Measurements from ENCODE around the gene UBXN4. TPM values are rescaled to one million over a fixed set of nuclear protein-coding genes. Genes with fewer than 3 reads are reported as not detected.

The UBXN4 gene
- total RNA-seq, 5 donors from 2014 or later (not counting 1 experiment from before 2014, with no cell fraction given) = 96.6 to 140 (median 121) TPM

- peaks cover 0 to 14% (median 12%) of the 10 kb centered on the region in 3 donors for H3K4me1 Mint-ChIP-seq
- no peaks in the 10 kb centered on the region for H3K36me3 ChIP-seq (ENCODE audit: control insufficient read depth in 2 of 2, extremely low read depth in 1 of 2, insufficient read depth in 1 of 2, low read length in 1 of 2)
- H3K27ac ChIP-seq (ENCODE audit: low read length) = no peak overlapping the region
- DNase-seq (no peak), ATAC-seq (replicated peaks in 1 of 4) (peak in 2 of 4 experiments; percentile 35 to 65)
- WGBS (ENCODE audit: insufficient coverage) = no CpG with 5 or more reads among the region's 2 CpGs
- peaks cover 6 to 11% of the 10 kb centered on the region in 2 experiments for H3K4me1 ChIP-seq (ENCODE audit: control insufficient read depth in 1 of 2, extremely low read depth in 1 of 2, insufficient read depth in 2 of 2, low read length in 2 of 2)
- ChIA-PET CTCF (no interaction called here), POLR2A (no interaction called here)
- H3K4me3 Mint-ChIP-seq = peak overlapping the region in 1 of 3 donors; percentile 33
- no peaks in the 10 kb centered on the region for H3K9me3 ChIP-seq
- peak overlapping the region in 1 of 2 donors; percentile 35 for H3K27ac Mint-ChIP-seq
- no peak overlapping the region for H3K4me3 ChIP-seq (ENCODE audit: control insufficient read depth in 1 of 2, extremely low read depth in 1 of 2, low read length in 1 of 2)
- no peaks in the 10 kb centered on the region for H3K27me3 ChIP-seq (replicated peaks in 1 of 2; ENCODE audit: control insufficient read depth in 2 of 2, extremely low read depth in 1 of 2, insufficient read depth in 2 of 2, low read length in 1 of 2)
- H3K36me3 Mint-ChIP-seq = no peaks in the 10 kb centered on the region
- no peaks in the 10 kb centered on the region for H3K27me3 Mint-ChIP-seq
- no peaks in the 10 kb centered on the region for H3K9me3 Mint-ChIP-seq
Measured at GRCh38 chr2:135733045-135733444, 8.6 kb upstream of the UBXN4 start.

- Histone ChIP-seq H3K36me3 (ENCODE audit: control insufficient read depth in 2 of 2, extremely low read depth in 1 of 2, insufficient read depth in 1 of 2, low read length in 1 of 2) (no peaks in the 10 kb centered on the region), H3K9me3 (no peaks in the 10 kb centered on the region), H3K27ac (ENCODE audit: low read length) (no peak overlapping the region), H3K4me1 (ENCODE audit: control insufficient read depth in 1 of 2, extremely low read depth in 1 of 2, insufficient read depth in 2 of 2, low read length in 2 of 2) (peaks cover 10 to 11% of the 10 kb centered on the region in 2 experiments), H3K27me3 (replicated peaks in 1 of 2; ENCODE audit: control insufficient read depth in 2 of 2, extremely low read depth in 1 of 2, insufficient read depth in 2 of 2, low read length in 1 of 2) (no peaks in the 10 kb centered on the region), H3K4me3 (ENCODE audit: control insufficient read depth in 1 of 2, extremely low read depth in 1 of 2, low read length in 1 of 2) (no peak overlapping the region)
- CTCF ChIA-PET = interaction anchor here in 1 of 2 donors (0.5 to 0.6 kb wide), 2 partner anchors 28 to 271 kb away, joined by 3 to 5 read pairs; no protein-coding TSS in a partner anchor
- H3K4me1 Mint-ChIP-seq = peaks cover 2 to 15% (median 14%) of the 10 kb centered on the region in 3 donors
- ATAC-seq (replicated peaks in 1 of 4) (no peak), DNase-seq (no peak)
- POLR2A ChIA-PET = no interaction called here
- no peak overlapping the region for H3K4me3 Mint-ChIP-seq
- no peak overlapping the region for H3K27ac Mint-ChIP-seq
- H3K9me3 Mint-ChIP-seq = peaks cover 0 to 4% (median 3%) of the 10 kb centered on the region in 3 donors
- WGBS (ENCODE audit: insufficient coverage) = 100% methylated on average over 4 of the region's 5 CpGs
- H3K36me3 Mint-ChIP-seq = no peaks in the 10 kb centered on the region
- no peaks in the 10 kb centered on the region for H3K27me3 Mint-ChIP-seq
Measured at GRCh38 chr2:135736546-135736945, 5.1 kb upstream of the UBXN4 start.

GRCh38 chr2:135740206-135740605, 1.4 kb upstream of the UBXN4 start:
- Histone ChIP-seq H3K9me3 (no peaks in the 10 kb centered on the region), H3K4me3 (ENCODE audit: control insufficient read depth in 1 of 2, extremely low read depth in 1 of 2, low read length in 1 of 2) (no peak overlapping the region), H3K36me3 (ENCODE audit: control insufficient read depth in 2 of 2, extremely low read depth in 1 of 2, insufficient read depth in 1 of 2, low read length in 1 of 2) (no peaks in the 10 kb centered on the region), H3K27me3 (replicated peaks in 1 of 2; ENCODE audit: control insufficient read depth in 2 of 2, extremely low read depth in 1 of 2, insufficient read depth in 2 of 2, low read length in 1 of 2) (no peaks in the 10 kb centered on the region), H3K4me1 (ENCODE audit: control insufficient read depth in 1 of 2, extremely low read depth in 1 of 2, insufficient read depth in 2 of 2, low read length in 2 of 2) (peaks cover 9 to 13% of the 10 kb centered on the region in 2 experiments), H3K27ac (ENCODE audit: low read length) (no peak overlapping the region)
- CTCF ChIA-PET = interaction anchor here (0.6 to 1.5 kb wide), 7 partner anchors 12 to 739 kb away, joined by 3 to 7 read pairs (median 3); partner anchors contain the start of genes R3HDM1 (in 1 of the 2) and ZRANB3 (in 1 of the 2)
- Mint-ChIP-seq H3K4me3 (no peak overlapping the region), H3K9me3 (peaks cover 0 to 4% (median 3%) of the 10 kb centered on the region in 3 donors), H3K4me1 (peaks cover 25 to 30% (median 26%) of the 10 kb centered on the region in 3 donors), H3K27me3 (no peaks in the 10 kb centered on the region), H3K36me3 (peaks cover 6% of the 10 kb centered on the region), H3K27ac (no peak overlapping the region)
- DNase-seq (no peak), ATAC-seq (replicated peaks in 1 of 4) (no peak)
- 100% methylated on average over 3 of the region's 3 CpGs for WGBS (ENCODE audit: insufficient coverage)
- POLR2A ChIA-PET = interaction anchor here in 1 of 2 donors (0.6 to 1.0 kb wide), 3 partner anchors 11 to 1060 kb away, joined by 3 to 5 read pairs (median 3); no protein-coding TSS in a partner anchor

- Mint-ChIP-seq H3K36me3 (peaks cover 11% of the 10 kb centered on the region), H3K9me3 (peaks cover 0 to 4% (median 3%) of the 10 kb centered on the region in 3 donors), H3K27ac (peak overlapping the region in 1 of 2 donors; percentile 98), H3K4me3 (peak overlapping the region in 1 of 3 donors; percentile 91), H3K27me3 (no peaks in the 10 kb centered on the region), H3K4me1 (peaks cover 31 to 37% (median 31%) of the 10 kb centered on the region in 3 donors)
- no peaks in the 10 kb centered on the region for H3K9me3 ChIP-seq
- no peak for DNase-seq
- ATAC-seq (replicated peaks in 1 of 4) = no peak
- H3K36me3 ChIP-seq (ENCODE audit: control insufficient read depth in 2 of 2, extremely low read depth in 1 of 2, insufficient read depth in 1 of 2, low read length in 1 of 2) = peaks cover 0 to 1% of the 10 kb centered on the region in 2 donors
- WGBS (ENCODE audit: insufficient coverage) = 90% methylated on average over 7 of the region's 11 CpGs
- POLR2A ChIA-PET = interaction anchor here (0.5 to 1.4 kb wide), 10 partner anchors 12 to 1484 kb away, joined by 3 to 9 read pairs (median 4); partner anchors contain the start of genes MCM6 (in 1 of the 2), R3HDM1 (in 1 of the 2) and ZRANB3 (in 1 of the 2)
- no peak overlapping the region for H3K4me3 ChIP-seq (ENCODE audit: control insufficient read depth in 1 of 2, extremely low read depth in 1 of 2, low read length in 1 of 2)
- H3K27ac ChIP-seq (ENCODE audit: low read length) = peak overlapping the region; percentile 99
- no peaks in the 10 kb centered on the region for H3K27me3 ChIP-seq (replicated peaks in 1 of 2; ENCODE audit: control insufficient read depth in 2 of 2, extremely low read depth in 1 of 2, insufficient read depth in 2 of 2, low read length in 1 of 2)
- peaks cover 11 to 16% of the 10 kb centered on the region in 2 experiments for H3K4me1 ChIP-seq (ENCODE audit: control insufficient read depth in 1 of 2, extremely low read depth in 1 of 2, insufficient read depth in 2 of 2, low read length in 2 of 2)
- CTCF ChIA-PET = interaction anchor here (0.6 to 1.5 kb wide), 7 partner anchors 12 to 669 kb away, joined by 3 to 7 read pairs (median 3); partner anchors contain the start of genes DARS1 (in 1 of the 2), R3HDM1 (in 1 of the 2) and ZRANB3 (in 1 of the 2)
Measured at GRCh38 chr2:135741043-135741394, 636 bp upstream of the UBXN4 start.

- no peaks in the 10 kb centered on the region for H3K27me3 Mint-ChIP-seq
- H3K9me3 Mint-ChIP-seq = peaks cover 0 to 4% (median 3%) of the 10 kb centered on the region in 3 donors
- CTCF ChIA-PET = interaction anchor here (0.5 to 1.7 kb wide), 4 partner anchors 55 to 703 kb away, joined by 3 to 5 read pairs (median 4); partner anchors contain the start of genes R3HDM1 (in 1 of the 2) and ZRANB3 (in 1 of the 2)
- peak overlapping the region; percentile 94 to 98 for H3K27ac Mint-ChIP-seq
- ATAC-seq (replicated peaks in 1 of 4) = peak; percentile 2 to 33 (median 14)
- DNase-seq = peak in 20 of 35 experiments; percentile 1 to 71 (median 18)
- H3K4me3 Mint-ChIP-seq = peak overlapping the region; percentile 91 to 97 (median 97)
- under 1% methylated on average over 21 of the region's 34 CpGs for WGBS (ENCODE audit: insufficient coverage)
- H3K27me3 ChIP-seq (replicated peaks in 1 of 2; ENCODE audit: control insufficient read depth in 2 of 2, extremely low read depth in 1 of 2, insufficient read depth in 2 of 2, low read length in 1 of 2) = no peaks in the 10 kb centered on the region
- peaks cover 41 to 47% (median 42%) of the 10 kb centered on the region in 3 donors for H3K4me1 Mint-ChIP-seq
- H3K27ac ChIP-seq (ENCODE audit: low read length) = peak overlapping the region; percentile 99
- H3K36me3 ChIP-seq (ENCODE audit: control insufficient read depth in 2 of 2, extremely low read depth in 1 of 2, insufficient read depth in 1 of 2, low read length in 1 of 2) = peaks cover 0 to 2% of the 10 kb centered on the region in 2 donors
- peak overlapping the region; percentile 86 to 99 for H3K4me3 ChIP-seq (ENCODE audit: control insufficient read depth in 1 of 2, extremely low read depth in 1 of 2, low read length in 1 of 2)
- POLR2A ChIA-PET = interaction anchor here in 1 of 2 donors (0.6 to 2.0 kb wide), 8 partner anchors 10 to 1158 kb away, joined by 3 to 11 read pairs (median 4); partner anchors contain the start of genes R3HDM1 and ZRANB3
- H3K9me3 ChIP-seq = no peaks in the 10 kb centered on the region
- H3K36me3 Mint-ChIP-seq = peaks cover 20% of the 10 kb centered on the region
- peaks cover 12 to 16% of the 10 kb centered on the region in 2 experiments for H3K4me1 ChIP-seq (ENCODE audit: control insufficient read depth in 1 of 2, extremely low read depth in 1 of 2, insufficient read depth in 2 of 2, low read length in 2 of 2)
Measured at GRCh38 chr2:135742325-135742757, 686 bp downstream of the UBXN4 start.

GRCh38 chr2:135743860-135744259, 2.2 kb downstream of the UBXN4 start:
- H3K27me3 Mint-ChIP-seq = no peaks in the 10 kb centered on the region
- no CpG with 5 or more reads among the region's 1 CpG for WGBS (ENCODE audit: insufficient coverage)
- POLR2A ChIA-PET = interaction anchor here (0.6 to 2.0 kb wide), 4 partner anchors 12 to 213 kb away, joined by 3 to 11 read pairs (median 4); partner anchors contain the start of genes R3HDM1 (in 1 of the 2) and ZRANB3 (in 1 of the 2)
- peak overlapping the region; percentile 43 to 55 (median 47) for H3K4me3 Mint-ChIP-seq
- Histone ChIP-seq H3K4me1 (ENCODE audit: control insufficient read depth in 1 of 2, extremely low read depth in 1 of 2, insufficient read depth in 2 of 2, low read length in 2 of 2) (peaks cover 12 to 16% of the 10 kb centered on the region in 2 experiments), H3K4me3 (ENCODE audit: control insufficient read depth in 1 of 2, extremely low read depth in 1 of 2, low read length in 1 of 2) (no peak overlapping the region), H3K9me3 (no peaks in the 10 kb centered on the region), H3K27ac (ENCODE audit: low read length) (no peak overlapping the region), H3K36me3 (ENCODE audit: control insufficient read depth in 2 of 2, extremely low read depth in 1 of 2, insufficient read depth in 1 of 2, low read length in 1 of 2) (peaks cover 0 to 6% of the 10 kb centered on the region in 2 donors), H3K27me3 (replicated peaks in 1 of 2; ENCODE audit: control insufficient read depth in 2 of 2, extremely low read depth in 1 of 2, insufficient read depth in 2 of 2, low read length in 1 of 2) (no peaks in the 10 kb centered on the region)
- ATAC-seq (replicated peaks in 1 of 4) = no peak
- H3K9me3 Mint-ChIP-seq = peaks cover 0 to 4% (median 3%) of the 10 kb centered on the region in 3 donors
- no peak for DNase-seq
- CTCF ChIA-PET = interaction anchor here (0.6 to 1.7 kb wide), 3 partner anchors 54 to 216 kb away, joined by 3 to 5 read pairs (median 3); partner anchors contain the start of genes R3HDM1 (in 1 of the 2) and ZRANB3 (in 1 of the 2)
- H3K27ac Mint-ChIP-seq = peak overlapping the region; percentile 17 to 49
- peaks cover 48 to 50% (median 49%) of the 10 kb centered on the region in 3 donors for H3K4me1 Mint-ChIP-seq
- peaks cover 26% of the 10 kb centered on the region for H3K36me3 Mint-ChIP-seq
